Heart left ventricle (tissue), 13 donors: ENCODE results near the gene TUBA4A.

Experiments
- CTCF ChIP-seq, 12 donors: fragments of 200-600 bp; sonication (generic) in 4 of 12; IDR thresholded peaks; one replicate each; pipeline versions ENCODE4 v1.5.0 to v1.8.0; 2018 to 2022; ENCODE audit warnings: antibody characterized with exemption in 12 of 12, mild to moderate bottlenecking in 5 of 12
- POLR2A ChIP-seq, 2 donors: fragments of 450-650 bp; IDR thresholded peaks; one replicate each; pipeline ENCODE4 v1.6.1; 2017; ENCODE audit warnings: antibody characterized with exemption in 2 of 2, mild to moderate bottlenecking in 2 of 2, moderate library complexity in 2 of 2
- donor health status: ischemic (EF 13 %, LVEDD 7.1; RV severe dilation, severe dysfunction).
- donor health status: DM: no; HTN: yes; CAD: no.
- donor health status: DM: no; HTN: no; CAD: no.
- donor health status: ischemic (EF 25% LVEDD 6.9; RV normal size, moderate dysfunction).
- donor health status: ischemic (EF 25% LVEDD 5.7; RV mildly dilated, moderate dysfunction).
- donor health status: ischemic (EF 35%, LVEDD 5.7; RV mildly dilated, moderate dysfunction).
- donor health status: nonischemic (EF 11% LVEDD 7.7; RV severe dilation, severe dysfunction).
- donor health status: DM: yes; HTN: yes; CAD: no.
- donor health status: PGD.
- donor health status: ischemic (EF 29% LVEDD 5.4; RV normal size, mild dysfunction).
- donor health status: nonischemic (EF 23%, LVEDD 6.1; RV moderate dilation, normal function).

DNA sequence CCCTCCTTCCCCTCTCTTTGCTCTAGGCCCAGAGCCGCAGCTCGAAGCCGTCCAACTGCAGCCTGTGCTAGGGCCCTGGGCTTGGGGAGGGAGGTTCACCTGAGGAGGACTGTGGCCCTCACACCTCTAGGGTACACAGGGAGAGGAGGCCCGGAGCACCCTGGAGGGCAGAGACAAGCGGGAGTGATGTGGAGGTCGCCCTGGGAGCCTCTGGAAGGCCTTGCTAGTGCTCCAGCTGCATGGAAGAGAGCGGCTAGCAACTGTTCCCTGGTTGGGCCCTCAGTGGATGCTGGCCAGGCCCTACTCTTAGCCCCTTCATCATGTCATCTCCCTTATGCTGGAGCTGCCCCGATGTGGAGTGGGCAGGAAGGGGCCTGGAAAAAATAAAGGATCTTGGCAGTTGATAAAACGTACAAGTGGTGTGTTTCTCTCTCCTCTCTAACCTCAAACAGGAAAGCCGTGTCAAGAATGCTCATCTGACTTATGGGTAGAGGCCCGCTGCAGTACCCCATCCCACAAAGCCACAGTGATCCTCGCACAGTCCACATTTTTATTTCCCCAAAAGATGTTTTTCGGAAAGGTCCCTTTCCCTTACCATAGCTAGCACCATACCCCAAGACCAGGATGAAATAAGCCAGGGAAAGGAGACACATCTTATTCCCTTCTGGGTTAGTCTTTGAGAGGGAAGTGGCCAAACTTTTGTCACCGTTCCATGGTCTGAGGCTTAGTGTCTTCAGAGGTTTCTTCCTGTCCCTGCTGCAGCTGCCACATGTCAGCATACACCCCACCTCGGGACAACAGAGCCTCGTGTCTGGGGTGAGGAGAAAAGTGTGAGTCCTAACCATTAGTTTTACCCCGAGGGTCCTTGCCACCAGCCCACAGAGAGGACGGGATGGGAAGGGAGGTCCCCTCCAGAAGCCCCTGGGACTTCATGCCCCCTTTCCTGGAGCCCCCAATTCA is 44.2 kb downstream of the TUBA4A start:
- TF ChIP-seq CTCF (IDR thresholded peaks at IDR 0.05), result no peak
- no peak for TF ChIP-seq POLR2A (IDR thresholded peaks at IDR 0.05)
